ENCODE data around the gene IP6K2. TPM values are rescaled to one million over a fixed set of nuclear protein-coding genes. Genes with fewer than 3 reads are reported as not detected.

Gene IP6K2
- total RNA-seq, 3 donors from 2014 or later, result 99.3 to 199 (median 137) TPM

DNA sequence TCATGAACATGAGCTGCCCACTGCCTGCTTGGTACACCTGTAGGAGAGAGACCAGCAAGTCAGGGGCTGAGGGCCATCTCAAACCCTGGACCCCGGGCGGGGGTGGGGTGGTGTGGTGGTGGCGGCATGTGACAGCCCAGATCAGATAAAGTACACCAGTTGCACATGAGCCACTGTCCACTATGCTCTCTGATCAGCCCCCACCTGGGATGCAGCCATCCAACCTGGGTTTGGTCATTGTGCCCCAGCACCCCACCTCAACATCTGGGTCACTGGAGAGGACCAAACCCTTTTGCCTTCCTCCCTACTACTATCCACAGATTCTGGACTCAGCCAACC is 28.3 kb downstream of the IP6K2 start:
- H3K36me3 ChIP-seq (ENCODE audit: low read depth), result peaks cover 12% of the 10 kb centered on the region
- TF ChIP-seq, protein P1, sequence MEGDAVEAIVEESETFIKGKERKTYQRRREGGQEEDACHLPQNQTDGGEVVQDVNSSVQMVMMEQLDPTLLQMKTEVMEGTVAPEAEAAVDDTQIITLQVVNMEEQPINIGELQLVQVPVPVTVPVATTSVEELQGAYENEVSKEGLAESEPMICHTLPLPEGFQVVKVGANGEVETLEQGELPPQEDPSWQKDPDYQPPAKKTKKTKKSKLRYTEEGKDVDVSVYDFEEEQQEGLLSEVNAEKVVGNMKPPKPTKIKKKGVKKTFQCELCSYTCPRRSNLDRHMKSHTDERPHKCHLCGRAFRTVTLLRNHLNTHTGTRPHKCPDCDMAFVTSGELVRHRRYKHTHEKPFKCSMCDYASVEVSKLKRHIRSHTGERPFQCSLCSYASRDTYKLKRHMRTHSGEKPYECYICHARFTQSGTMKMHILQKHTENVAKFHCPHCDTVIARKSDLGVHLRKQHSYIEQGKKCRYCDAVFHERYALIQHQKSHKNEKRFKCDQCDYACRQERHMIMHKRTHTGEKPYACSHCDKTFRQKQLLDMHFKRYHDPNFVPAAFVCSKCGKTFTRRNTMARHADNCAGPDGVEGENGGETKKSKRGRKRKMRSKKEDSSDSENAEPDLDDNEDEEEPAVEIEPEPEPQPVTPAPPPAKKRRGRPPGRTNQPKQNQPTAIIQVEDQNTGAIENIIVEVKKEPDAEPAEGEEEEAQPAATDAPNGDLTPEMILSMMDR (IDR thresholded peaks at IDR 0.05), result no peak
- intact Hi-C loops (cut with DNase I, micrococcal nuclease), result no loop called here
- no peak for DNase-seq
- no peak for ATAC-seq
- H3K9me3 ChIP-seq, result no peaks in the 10 kb centered on the region
- H3K4me1 ChIP-seq (ENCODE audit: low read depth), result peaks cover 16% of the 10 kb centered on the region
- H3K4me3 ChIP-seq, result no peak overlapping the region

- Histone ChIP-seq H3K36me3 (ENCODE audit: low read depth) (peaks cover 10% of the 10 kb centered on the region), H3K4me1 (ENCODE audit: low read depth) (peaks cover 19% of the 10 kb centered on the region), H3K4me3 (no peak overlapping the region), H3K9me3 (no peaks in the 10 kb centered on the region)
- TF ChIP-seq, protein P1 (IDR thresholded peaks at IDR 0.05), result no peak
- no peak for DNase-seq
- intact Hi-C loops (cut with DNase I, micrococcal nuclease), result no loop called here
- no peak for ATAC-seq
Measured at GRCh38 chr3:48688032-48688736, 28.8 kb downstream of the IP6K2 start.

DNA sequence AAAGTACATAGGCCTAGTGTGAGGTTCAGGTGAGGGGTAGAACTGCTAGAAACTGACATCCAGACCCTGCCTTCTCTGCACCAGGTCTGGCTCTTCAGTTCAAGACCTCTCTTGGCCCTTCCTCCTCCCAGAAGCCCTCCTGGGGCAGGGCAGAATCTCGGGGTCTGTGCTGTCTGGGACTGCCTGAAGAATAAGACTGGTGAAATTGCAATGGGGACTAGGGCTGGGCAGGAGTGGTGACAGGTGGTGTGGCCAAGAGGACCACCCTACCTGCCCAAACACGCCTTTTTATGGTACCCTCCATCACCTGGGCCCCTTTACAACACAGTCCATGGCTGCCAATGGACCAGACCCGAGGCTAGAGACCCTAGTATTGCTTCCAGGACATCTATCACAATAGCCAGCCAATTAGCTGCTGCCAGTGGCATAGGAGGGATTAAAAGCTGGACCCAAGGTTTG is 29.8 kb downstream of the IP6K2 start:
- TF ChIP-seq, protein P1 (IDR thresholded peaks at IDR 0.05), result no peak
- intact Hi-C loops (cut with DNase I, micrococcal nuclease), result no loop called here
- no peak for DNase-seq
- Histone ChIP-seq H3K9me3 (no peaks in the 10 kb centered on the region), H3K4me1 (ENCODE audit: low read depth) (peaks cover 19% of the 10 kb centered on the region), H3K4me3 (no peak overlapping the region), H3K36me3 (ENCODE audit: low read depth) (peaks cover 10% of the 10 kb centered on the region)
- ATAC-seq, result no peak

DNA sequence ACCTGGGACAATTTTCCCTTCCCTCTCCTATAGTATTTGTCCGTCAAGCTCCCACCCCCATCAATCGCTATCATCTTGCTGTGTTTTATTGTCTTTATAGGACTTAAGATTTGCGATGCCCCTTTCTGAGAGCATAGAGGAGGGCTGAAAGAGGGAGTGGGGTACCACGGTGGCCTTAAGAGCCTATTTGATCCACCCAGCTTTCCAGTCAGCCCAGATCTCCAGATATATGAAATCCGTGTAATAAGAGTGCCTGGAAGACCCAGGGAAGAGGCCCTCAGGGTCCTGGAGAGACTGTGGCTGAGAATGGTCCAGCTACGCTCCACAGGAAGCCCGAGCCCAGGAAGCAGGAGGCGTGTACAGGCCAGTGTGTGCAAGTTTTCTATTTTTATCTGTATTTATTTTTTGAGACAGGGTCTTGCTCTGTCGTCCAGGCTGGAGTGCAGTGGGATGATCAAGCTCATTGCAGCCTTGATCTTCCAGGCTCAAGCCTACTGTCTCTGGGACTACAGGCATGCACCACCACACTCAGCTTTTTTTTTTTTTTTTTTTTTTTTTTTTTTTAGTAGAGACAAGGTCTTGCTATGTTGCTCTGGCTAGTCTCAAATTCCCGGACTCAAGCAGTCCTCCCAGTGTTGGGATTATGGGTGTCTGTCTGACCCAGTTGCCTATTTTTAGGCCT is 30.3 kb downstream of the IP6K2 start:
- Histone ChIP-seq H3K9me3 (no peaks in the 10 kb centered on the region), H3K4me1 (ENCODE audit: low read depth) (peaks cover 19% of the 10 kb centered on the region), H3K4me3 (no peak overlapping the region), H3K36me3 (ENCODE audit: low read depth) (peaks cover 10% of the 10 kb centered on the region)
- ATAC-seq (no peak), DNase-seq (no peak)
- intact Hi-C loops (cut with DNase I, micrococcal nuclease), result no loop called here
- TF ChIP-seq, protein P1 (IDR thresholded peaks at IDR 0.05), result no peak

- peak; percentile 97 for ATAC-seq
- Histone ChIP-seq H3K4me1 (ENCODE audit: low read depth) (peaks cover 19% of the 10 kb centered on the region), H3K4me3 (peak within 1 kb of the TSS; percentile 70), H3K9me3 (no peaks in the 10 kb centered on the region), H3K36me3 (ENCODE audit: low read depth) (peaks cover 10% of the 10 kb centered on the region)
- intact Hi-C loops (cut with DNase I, micrococcal nuclease), result no loop called here
- TF ChIP-seq, protein P1 (IDR thresholded peaks at IDR 0.05), result peak; percentile 79
- peak; percentile 93 to 96 (median 94) for DNase-seq
Measured at GRCh38 chr3:48685603-48686511, 31.2 kb downstream of the IP6K2 start, which contains the start of gene NCKIPSD. Gene NCKIPSD (minus strand): TSS chr3:48685915. CDS start chr3:48685807, 108 bp downstream.

Measured in mucosa of descending colon (tissue), 3 donors.